MM.1S (cell line): ENCODE data around the gene PLD3.

Source experiments
- DNase-seq: peaks from one replicate; pipeline ENCODE4 v3.0.0-alpha.2; 2015
- H2AFZ ChIP-seq: fragments of 300-600 bp; sonication (generic); 2 replicates; pipeline ENCODE4 v1.6.0; 2016; ENCODE audit warnings: antibody characterized with exemption, low read length
- H3F3A ChIP-seq: fragments of 300-600 bp; sonication (generic); 2 replicates; pipeline ENCODE4 v1.6.1; 2016; ENCODE audit warnings: mild to moderate bottlenecking, antibody characterized with exemption, low read length, moderate library complexity, mixed read lengths; ENCODE audit not compliant: insufficient read depth
- H3K27ac ChIP-seq: fragments of 300-600 bp; sonication (generic); 2 replicates; pipeline ENCODE4 v1.5.1; 2016; ENCODE audit warnings: mild to moderate bottlenecking, low read length
- H3K27me3 ChIP-seq: fragments of 300-600 bp; sonication (generic); replicated peaks from 2 replicates; pipeline ENCODE4 v1.6.0; 2016; ENCODE audit warnings: low read length; ENCODE audit not compliant: insufficient read depth
- H3K36me3 ChIP-seq: fragments of 300-600 bp; sonication (generic); replicated peaks from 2 replicates; pipeline ENCODE4 v1.6.1; 2016; ENCODE audit warnings: mild to moderate bottlenecking, low read length, mixed read lengths; ENCODE audit not compliant: insufficient read depth
- H3K4me1 ChIP-seq: fragments of 300-600 bp; sonication (generic); 2 replicates; pipeline ENCODE4 v1.6.1; 2016; ENCODE audit warnings: low read length, mixed read lengths
- H3K4me2 ChIP-seq: fragments of 300-600 bp; sonication (generic); 2 replicates; pipeline ENCODE4 v1.6.0; 2016; ENCODE audit warnings: low read depth, low read length
- H3K4me3 ChIP-seq: fragments of 300-600 bp; sonication (generic); 2 replicates; pipeline ENCODE4 v1.5.1; 2016; ENCODE audit warnings: low read length, mixed read lengths
- H3K79me2 ChIP-seq: fragments of 300-600 bp; sonication (generic); 2 replicates; pipeline ENCODE4 v1.6.1; 2016; ENCODE audit warnings: mixed run types, low read length, mixed read lengths
- H3K9ac ChIP-seq: fragments of 300-600 bp; sonication (generic); 2 replicates; pipeline ENCODE4 v1.6.1; 2016; ENCODE audit warnings: low read length, mixed read lengths
- H3K9me2 ChIP-seq: fragments of 300-600 bp; sonication (generic); replicated peaks from 2 replicates; pipeline ENCODE4 v1.6.1; 2016; ENCODE audit warnings: mild to moderate bottlenecking, low read length, mixed read lengths; ENCODE audit not compliant: insufficient read depth
- H3K9me3 ChIP-seq: fragments of 300-600 bp; sonication (generic); replicated peaks from 2 replicates; pipeline ENCODE4 v1.6.1; 2016; ENCODE audit warnings: mild to moderate bottlenecking, low read length, mixed read lengths; ENCODE audit not compliant: insufficient read depth
- H4K20me1 ChIP-seq: fragments of 300-600 bp; sonication (generic); 2 replicates; pipeline ENCODE4 v1.6.1; 2016; ENCODE audit warnings: mild to moderate bottlenecking, low read length, moderate library complexity, mixed read lengths; ENCODE audit not compliant: insufficient read depth
- CTCF ChIP-seq: fragments of 300-600 bp; sonication (generic); IDR thresholded peaks from 2 replicates; pipeline ENCODE4 v1.5.1; 2016; ENCODE audit warnings: antibody characterized with exemption, low read length, mixed read lengths
- EZH2 ChIP-seq: fragments of 300-600 bp; sonication (generic); optimal IDR thresholded peaks from 2 replicates; pipeline ENCODE3; 2017; ENCODE audit warnings: low read depth, mild to moderate bottlenecking, antibody characterized with exemption, low read length, mixed read lengths
- EZH2phosphoT487 ChIP-seq: fragments of 300-600 bp; sonication (generic); IDR thresholded peaks from 2 replicates; pipeline ENCODE4 v1.6.1; 2018; ENCODE audit warnings: antibody characterized with exemption, low read length

The PLD3 gene

DNA sequence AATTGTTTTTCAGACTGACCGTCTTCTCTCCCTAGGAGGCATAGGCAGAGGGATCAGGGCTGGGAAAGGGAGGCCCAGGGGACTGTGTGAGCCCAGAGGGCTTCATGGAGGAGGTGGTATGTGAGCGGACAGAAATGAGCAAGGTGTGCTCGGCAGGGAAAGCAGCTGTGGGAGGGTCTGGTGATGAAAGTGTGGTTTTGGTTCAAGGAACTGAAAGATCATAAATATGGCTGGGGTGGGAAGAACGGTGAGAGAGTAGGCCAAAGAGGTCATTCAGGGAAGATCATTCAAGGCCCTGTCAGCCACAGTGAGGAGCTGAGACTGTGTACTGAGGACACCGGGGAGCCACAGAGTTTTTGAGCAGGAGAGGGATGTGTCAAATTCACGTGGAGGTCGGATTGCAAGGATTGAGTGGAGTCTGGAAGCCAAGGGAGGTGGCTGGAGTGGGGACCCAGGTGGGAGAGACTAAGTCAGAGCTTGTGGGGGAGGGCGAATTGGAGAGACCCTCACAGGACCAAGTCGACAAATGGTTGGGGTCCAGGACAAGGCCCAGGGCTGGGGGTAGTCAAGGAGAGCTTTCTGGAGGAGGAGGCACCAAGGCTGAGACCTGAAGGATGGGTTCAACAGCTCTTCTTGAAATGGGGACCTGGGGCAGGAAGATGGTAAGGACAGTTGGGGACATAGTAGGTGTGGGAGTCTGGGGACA is 7.6 kb downstream of the PLD3 start:
- no peaks in the 10 kb centered on the region for H4K20me1 ChIP-seq
- no peak overlapping the region for H3K4me2 ChIP-seq
- TF ChIP-seq EZH2phosphoT487 (no peak), CTCF (no peak), EZH2 (no peak)
- H3K79me2 ChIP-seq, result no peaks in the 10 kb centered on the region
- H3K9me3 ChIP-seq, result no peaks in the 10 kb centered on the region
- no peak overlapping the region for H2AFZ ChIP-seq
- H3K9me2 ChIP-seq, result no peaks in the 10 kb centered on the region
- H3K27me3 ChIP-seq, result no peaks in the 10 kb centered on the region
- H3K27ac ChIP-seq, result no peak overlapping the region
- no peaks in the 10 kb centered on the region for H3K4me1 ChIP-seq
- no peak overlapping the region for H3K4me3 ChIP-seq
- no peak for DNase-seq
- no peaks in the 10 kb centered on the region for H3F3A ChIP-seq
- H3K36me3 ChIP-seq, result no peaks in the 10 kb centered on the region
- no peak overlapping the region for H3K9ac ChIP-seq

GRCh38 chr19:40356681-40357595 is 8.4 kb downstream of the PLD3 start:
- no peak for DNase-seq
- no peaks in the 10 kb centered on the region for H3K27me3 ChIP-seq
- no peak overlapping the region for H3K9ac ChIP-seq
- H3K9me2 ChIP-seq, result no peaks in the 10 kb centered on the region
- no peaks in the 10 kb centered on the region for H3K4me1 ChIP-seq
- no peaks in the 10 kb centered on the region for H4K20me1 ChIP-seq
- H3K79me2 ChIP-seq, result no peaks in the 10 kb centered on the region
- TF ChIP-seq EZH2phosphoT487 (no peak), EZH2 (no peak), CTCF (no peak)
- no peaks in the 10 kb centered on the region for H3F3A ChIP-seq
- no peak overlapping the region for H3K27ac ChIP-seq
- no peak overlapping the region for H3K4me2 ChIP-seq
- H2AFZ ChIP-seq, result no peak overlapping the region
- no peak overlapping the region for H3K4me3 ChIP-seq
- H3K9me3 ChIP-seq, result no peaks in the 10 kb centered on the region
- no peaks in the 10 kb centered on the region for H3K36me3 ChIP-seq

DNA sequence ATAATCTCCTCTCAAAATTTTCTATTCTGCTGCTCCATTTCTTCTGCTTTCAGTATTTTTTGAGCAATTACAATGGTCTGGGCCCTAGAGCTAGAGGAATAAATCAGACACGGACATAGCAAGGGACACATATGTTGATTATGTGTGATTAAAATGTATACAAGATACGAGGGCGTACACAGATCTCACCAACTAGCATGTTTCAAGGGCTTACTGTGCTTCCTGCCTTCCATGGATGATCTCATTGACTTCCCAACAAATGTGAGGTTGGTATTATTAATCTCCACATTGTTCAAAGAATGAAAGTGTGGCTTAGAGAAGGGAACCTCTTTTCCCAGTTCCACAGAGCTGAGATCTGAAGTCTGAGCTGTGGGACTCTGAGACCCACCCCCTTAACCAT is 9.1 kb downstream of the PLD3 start:
- TF ChIP-seq EZH2, result no peak
- Histone ChIP-seq H2AFZ (no peak overlapping the region), H3K4me2 (no peak overlapping the region), H3K79me2 (no peaks in the 10 kb centered on the region), H3K27ac (no peak overlapping the region), H3K9me2 (no peaks in the 10 kb centered on the region), H3K4me3 (no peak overlapping the region), H3K36me3 (no peaks in the 10 kb centered on the region), H3K27me3 (no peaks in the 10 kb centered on the region), H3F3A (no peaks in the 10 kb centered on the region), H4K20me1 (no peaks in the 10 kb centered on the region), H3K4me1 (no peaks in the 10 kb centered on the region), H3K9ac (no peak overlapping the region), H3K9me3 (no peaks in the 10 kb centered on the region)
- DNase-seq, result no peak
